Kidney (tissue), 14 donors: ENCODE results near the gene TXNL4A. TPM values are rescaled to one million over a fixed set of nuclear protein-coding genes. Genes with fewer than 3 reads are reported as not detected.
A peak's percentile ranks its signal among the peaks of the same experiment; 100 is the strongest.

ENCODE experiments used
- DNase-seq, 5 donors: peaks; one replicate each; pipeline ENCODE4 v3.0.0-alpha.2; 2013 to 2020
- FAIRE-seq: peaks from 2 replicates; lab custom pipeline; 2012; peaks lifted over from hg19 to GRCh38; lab: Jason Lieb, UNC
- H3K27ac ChIP-seq, 2 donors: one replicate each; pipeline ENCODE4 v1.7.0; 2013; ENCODE audit warnings: low read depth in 2 of 2, low read length in 2 of 2, inconsistent platforms in 1 of 2
- H3K27me3 ChIP-seq: one replicate; pipeline ENCODE4 v1.7.1; 2013; ENCODE audit warnings: low read length, inconsistent platforms; ENCODE audit not compliant: control insufficient read depth, insufficient read depth
- H3K36me3 ChIP-seq, 3 donors: one replicate each; pipeline versions ENCODE4 v1.7.0 to v1.7.1; 2013; ENCODE audit warnings: low read length in 3 of 3, control low read depth in 1 of 3, inconsistent platforms in 1 of 3; ENCODE audit not compliant: insufficient read depth in 3 of 3, control insufficient read depth in 2 of 3
- H3K4me1 ChIP-seq, 3 donors: one replicate each; pipeline versions ENCODE4 v1.7.0 to v1.7.1; 2013; ENCODE audit warnings: low read length in 3 of 3, inconsistent platforms in 1 of 3, low read depth in 1 of 3; ENCODE audit not compliant: control insufficient read depth in 2 of 3, insufficient read depth in 2 of 3
- H3K4me3 ChIP-seq, 3 donors: one replicate each; pipeline versions ENCODE4 v1.7.0 to v1.8.1; 2013; ENCODE audit warnings: low read length in 3 of 3, control low read depth in 1 of 3, inconsistent platforms in 1 of 3
- H3K9ac ChIP-seq, 3 donors: one replicate each; pipeline versions ENCODE4 v1.7.0 to v1.7.1; 2013; ENCODE audit warnings: low read length in 3 of 3, control low read depth in 1 of 3, inconsistent platforms in 1 of 3
- H3K9me3 ChIP-seq, 3 donors: one replicate each; pipeline versions ENCODE4 v1.7.0 to v1.7.1; 2013; ENCODE audit warnings: low read length in 3 of 3, control low read depth in 1 of 3, inconsistent platforms in 1 of 3; ENCODE audit not compliant: control insufficient read depth in 2 of 3, insufficient read depth in 1 of 3
- intact Hi-C: fragments of 100-400 bp; cut with DNase I; formaldehyde crosslinking; loops from one replicate; pipeline ENCODE4 v1.11.1; 2022
- polyA plus RNA-seq: library from polyadenylated mRNA; stranded (reverse); fragments of 350-450 nt; fragmentation: Illumina TruSeq; extraction: RNeasy Lipid Tissue Mini Kit (QIAGEN cat#74804); gene quantifications from one replicate; pipeline ENCODE4 v1.2.3, GENCODE V29; 2014; ENCODE audit warnings: low read depth, low replicate concordance; ENCODE audit not compliant: insufficient read depth
- total RNA-seq: library from RNA; stranded (reverse); fragmentation: NEBNext Ultra II Directional; extraction: Animal tissue kit (Norgen Biotek cat#: 25700); gene quantifications from one replicate; pipeline ENCODE4 v1.2.1, GENCODE V29; 2021
- TF ChIP-seq, protein P1 (sequence below): IDR thresholded peaks from 3 replicates; pipeline ENCODE4 v1.5.1; 2012; ENCODE audit warnings: mild to moderate bottlenecking, moderate library complexity, borderline replicate concordance; ENCODE audit not compliant: insufficient read depth; ENCODE audit errors: extremely low read depth
- donor health status: control.
- donor health status: control.
- donor health status: control.
- donor health status: control.
- donor health status: control.
- donor health status: DM: yes; HTN: yes; CAD: no.
- donor health status: Normal renal cell carcinoma (clear cell type).

Gene TXNL4A
- total and polyA plus RNA-seq, 2 donors from 2014 or later, result 76.7 to 178 TPM

DNA sequence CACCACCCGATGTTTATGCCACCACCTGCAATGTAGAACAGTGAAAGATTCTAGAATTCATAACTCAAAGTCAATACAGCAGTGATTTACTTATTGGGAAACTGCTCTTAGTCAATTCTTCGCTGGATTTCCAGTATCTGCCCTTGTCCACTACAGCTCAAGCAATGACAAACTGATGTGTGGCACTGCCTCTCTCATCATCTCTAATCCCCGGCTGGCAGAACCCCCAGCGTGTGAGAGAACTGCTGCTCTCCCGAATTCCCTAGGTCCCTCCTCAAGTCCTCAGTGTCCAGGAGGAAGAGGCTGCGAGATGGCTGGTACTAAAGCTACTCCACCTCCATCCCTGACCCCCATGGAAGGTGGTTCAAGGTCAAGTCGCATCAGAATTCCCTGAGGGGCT lies 1.6 kb downstream of the TXNL4A start:
- TF ChIP-seq, protein P1, sequence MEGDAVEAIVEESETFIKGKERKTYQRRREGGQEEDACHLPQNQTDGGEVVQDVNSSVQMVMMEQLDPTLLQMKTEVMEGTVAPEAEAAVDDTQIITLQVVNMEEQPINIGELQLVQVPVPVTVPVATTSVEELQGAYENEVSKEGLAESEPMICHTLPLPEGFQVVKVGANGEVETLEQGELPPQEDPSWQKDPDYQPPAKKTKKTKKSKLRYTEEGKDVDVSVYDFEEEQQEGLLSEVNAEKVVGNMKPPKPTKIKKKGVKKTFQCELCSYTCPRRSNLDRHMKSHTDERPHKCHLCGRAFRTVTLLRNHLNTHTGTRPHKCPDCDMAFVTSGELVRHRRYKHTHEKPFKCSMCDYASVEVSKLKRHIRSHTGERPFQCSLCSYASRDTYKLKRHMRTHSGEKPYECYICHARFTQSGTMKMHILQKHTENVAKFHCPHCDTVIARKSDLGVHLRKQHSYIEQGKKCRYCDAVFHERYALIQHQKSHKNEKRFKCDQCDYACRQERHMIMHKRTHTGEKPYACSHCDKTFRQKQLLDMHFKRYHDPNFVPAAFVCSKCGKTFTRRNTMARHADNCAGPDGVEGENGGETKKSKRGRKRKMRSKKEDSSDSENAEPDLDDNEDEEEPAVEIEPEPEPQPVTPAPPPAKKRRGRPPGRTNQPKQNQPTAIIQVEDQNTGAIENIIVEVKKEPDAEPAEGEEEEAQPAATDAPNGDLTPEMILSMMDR, result no peak
- Histone ChIP-seq H3K4me3 (peak overlapping the region in 2 of 3 donors; percentile 83 to 88), H3K36me3 (peaks cover 0 to 3% (median 0%) of the 10 kb centered on the region in 3 donors), H3K27me3 (no peaks in the 10 kb centered on the region), H3K27ac (no peak overlapping the region), H3K9me3 (no peaks in the 10 kb centered on the region), H3K4me1 (peaks cover 0 to 8% (median 7%) of the 10 kb centered on the region in 3 donors), H3K9ac (peak overlapping the region in 1 of 3 donors; percentile 59)
- intact Hi-C loops, result no loop called here
- no peak for FAIRE-seq
- no peak for DNase-seq

DNA sequence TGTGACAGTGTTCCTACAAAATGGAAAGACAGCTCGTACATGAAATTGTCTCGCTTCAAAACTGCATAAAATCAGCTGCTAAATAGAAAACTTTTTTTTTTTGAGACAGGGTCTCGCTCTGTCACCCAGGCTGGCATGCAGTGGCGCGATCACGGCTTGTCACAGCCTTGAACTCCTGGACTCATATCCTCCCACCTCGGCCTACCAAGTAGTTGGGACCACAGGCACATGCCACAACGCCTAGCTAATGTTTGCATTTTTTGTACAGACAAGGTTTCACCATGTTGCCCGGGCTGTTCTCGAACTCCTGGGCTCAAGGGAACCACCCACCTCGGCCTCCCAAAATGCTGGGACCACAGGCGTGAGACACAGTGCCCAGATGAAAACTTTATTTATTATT lies 3.2 kb downstream of the TXNL4A start:
- H3K36me3 ChIP-seq, result peaks cover 0 to 3% (median 0%) of the 10 kb centered on the region in 3 donors
- no peak overlapping the region for H3K4me3 ChIP-seq
- no peaks in the 10 kb centered on the region for H3K9me3 ChIP-seq
- DNase-seq, result no peak
- peaks cover 0 to 10% (median 7%) of the 10 kb centered on the region in 3 donors for H3K4me1 ChIP-seq
- no peak overlapping the region for H3K9ac ChIP-seq
- TF ChIP-seq, protein P1, result no peak
- H3K27me3 ChIP-seq, result no peaks in the 10 kb centered on the region
- H3K27ac ChIP-seq, result no peak overlapping the region
- FAIRE-seq, result no peak
- intact Hi-C loops, result no loop called here

DNA sequence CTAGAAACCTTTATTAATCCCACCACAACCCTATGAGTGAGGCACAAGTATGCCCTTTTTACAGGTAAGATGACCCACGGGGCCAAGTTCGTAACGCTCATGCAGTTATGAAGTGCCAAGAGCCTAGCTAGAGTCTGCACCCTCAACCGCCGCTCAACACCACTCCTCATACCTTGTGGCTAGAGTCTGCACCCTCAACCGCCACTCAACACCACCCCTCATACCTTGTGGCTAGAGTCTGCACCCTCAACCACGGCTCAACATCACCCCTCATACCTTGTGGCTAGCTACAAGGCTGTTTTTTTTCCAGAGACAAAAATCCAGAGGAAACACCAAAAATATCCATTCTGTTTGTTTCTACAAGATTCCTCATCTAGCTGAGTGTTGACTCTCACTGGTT lies 4.6 kb downstream of the TXNL4A start:
- FAIRE-seq, result no peak
- intact Hi-C loops, result no loop called here
- TF ChIP-seq, protein P1, result no peak
- Histone ChIP-seq H3K27me3 (no peaks in the 10 kb centered on the region), H3K9ac (no peak overlapping the region), H3K27ac (no peak overlapping the region), H3K4me3 (no peak overlapping the region), H3K9me3 (no peaks in the 10 kb centered on the region), H3K36me3 (peaks cover 0 to 4% (median 3%) of the 10 kb centered on the region in 3 donors), H3K4me1 (peaks cover 0 to 10% (median 7%) of the 10 kb centered on the region in 3 donors)
- no peak for DNase-seq

DNA sequence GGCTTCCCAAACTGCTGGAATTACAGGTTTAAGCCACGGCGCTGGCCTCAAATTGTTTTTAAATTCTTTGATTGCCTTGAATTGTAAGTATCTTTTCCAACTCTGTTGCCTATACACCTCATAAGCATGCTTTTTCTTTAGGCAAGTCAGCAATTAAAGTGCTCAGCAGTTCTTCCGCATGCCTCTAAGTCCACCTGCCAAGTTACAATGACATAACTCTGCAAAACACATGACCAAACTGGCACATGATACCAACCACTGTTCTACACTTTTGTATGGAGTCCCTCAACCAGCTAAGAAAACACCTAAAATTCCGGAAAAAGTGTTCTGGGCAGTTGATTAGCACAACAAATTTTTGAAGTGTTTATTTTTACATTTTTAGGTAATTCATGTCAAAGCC lies 5.1 kb downstream of the TXNL4A start:
- H3K27me3 ChIP-seq, result no peaks in the 10 kb centered on the region
- no peak overlapping the region for H3K9ac ChIP-seq
- H3K9me3 ChIP-seq, result no peaks in the 10 kb centered on the region
- peaks cover 0 to 10% (median 7%) of the 10 kb centered on the region in 3 donors for H3K4me1 ChIP-seq
- no peak overlapping the region for H3K27ac ChIP-seq
- TF ChIP-seq, protein P1, result no peak
- H3K4me3 ChIP-seq, result no peak overlapping the region
- DNase-seq (no peak), FAIRE-seq (no peak)
- H3K36me3 ChIP-seq, result peaks cover 0 to 4% (median 3%) of the 10 kb centered on the region in 3 donors
- intact Hi-C loops, result no loop called here
